SU-DHL-6 (cell line): ENCODE measurements around the gene SRGAP1.

Experiments
- CTCF ChIP-seq: fragments of 200-600 bp; sonication (generic); IDR thresholded peaks from one replicate; pipeline ENCODE4 v1.5.1; 2017; ENCODE audit warnings: antibody characterized with exemption, mild to moderate bottlenecking, low read length, moderate library complexity; ENCODE audit not compliant: insufficient read depth, poor library complexity, severe bottlenecking
- EZH2phosphoT487 ChIP-seq: fragments of 200-600 bp; sonication (generic), shearing (Covaris generic); conservative IDR thresholded peaks from 2 replicates; pipeline ENCODE4 v1.6.1; 2018; ENCODE audit warnings: mild to moderate bottlenecking, antibody characterized with exemption, low read length, moderate library complexity, mixed read lengths

- TF ChIP-seq CTCF (no peak), EZH2phosphoT487 (no peak)
These were observed 83.8 kb downstream of the SRGAP1 start for GRCh38 chr12:63928305-63928704.
